ENCODE results near the gene SS18L1.

DNA sequence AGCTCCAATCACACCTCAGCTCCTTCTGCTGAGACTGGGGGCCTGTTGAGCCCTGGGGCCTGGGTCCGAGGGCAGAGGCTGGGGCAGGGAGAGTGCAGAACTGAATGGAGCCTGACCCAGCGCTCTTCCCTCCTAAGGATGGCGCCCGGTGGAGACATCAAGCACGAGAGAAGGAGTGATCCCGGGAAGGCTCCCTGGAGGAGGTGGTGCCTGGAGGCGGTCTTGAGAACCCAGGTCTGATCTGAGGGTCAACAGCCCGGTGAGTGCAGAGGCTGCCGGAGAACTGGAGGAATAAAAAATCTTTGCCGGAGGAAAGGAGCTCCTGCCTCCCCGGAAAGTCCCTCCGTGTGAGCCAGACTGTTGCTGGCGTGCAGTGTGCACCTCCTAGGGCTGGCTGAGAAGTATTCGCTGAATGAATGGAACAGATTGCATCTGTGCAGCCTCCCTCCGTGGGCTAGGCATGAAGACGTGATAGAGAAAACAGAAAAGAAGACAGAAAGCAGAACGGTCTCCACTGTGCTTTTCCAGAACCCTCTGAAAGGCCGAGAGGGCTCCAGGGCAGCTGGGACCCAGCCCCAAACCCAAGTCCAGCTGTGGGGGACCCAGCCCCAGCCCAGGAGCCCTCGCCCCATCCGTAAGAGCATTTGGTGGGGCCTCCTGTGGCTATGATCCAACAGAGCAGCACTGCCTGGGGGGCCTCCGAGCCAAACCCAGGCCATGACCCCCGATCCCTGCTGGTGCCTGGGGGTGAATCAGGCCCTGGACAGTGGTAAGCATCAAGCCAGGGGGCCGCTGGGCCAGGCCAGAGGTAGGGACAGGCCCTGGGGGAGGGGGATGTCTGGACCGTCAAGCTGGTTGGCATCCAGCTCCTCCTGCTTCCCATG lies 83.4 kb downstream of the SS18L1 start:
- TF ChIP-seq, protein P1, sequence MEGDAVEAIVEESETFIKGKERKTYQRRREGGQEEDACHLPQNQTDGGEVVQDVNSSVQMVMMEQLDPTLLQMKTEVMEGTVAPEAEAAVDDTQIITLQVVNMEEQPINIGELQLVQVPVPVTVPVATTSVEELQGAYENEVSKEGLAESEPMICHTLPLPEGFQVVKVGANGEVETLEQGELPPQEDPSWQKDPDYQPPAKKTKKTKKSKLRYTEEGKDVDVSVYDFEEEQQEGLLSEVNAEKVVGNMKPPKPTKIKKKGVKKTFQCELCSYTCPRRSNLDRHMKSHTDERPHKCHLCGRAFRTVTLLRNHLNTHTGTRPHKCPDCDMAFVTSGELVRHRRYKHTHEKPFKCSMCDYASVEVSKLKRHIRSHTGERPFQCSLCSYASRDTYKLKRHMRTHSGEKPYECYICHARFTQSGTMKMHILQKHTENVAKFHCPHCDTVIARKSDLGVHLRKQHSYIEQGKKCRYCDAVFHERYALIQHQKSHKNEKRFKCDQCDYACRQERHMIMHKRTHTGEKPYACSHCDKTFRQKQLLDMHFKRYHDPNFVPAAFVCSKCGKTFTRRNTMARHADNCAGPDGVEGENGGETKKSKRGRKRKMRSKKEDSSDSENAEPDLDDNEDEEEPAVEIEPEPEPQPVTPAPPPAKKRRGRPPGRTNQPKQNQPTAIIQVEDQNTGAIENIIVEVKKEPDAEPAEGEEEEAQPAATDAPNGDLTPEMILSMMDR (IDR thresholded peaks at IDR 0.05), result no peak
- TF ChIP-seq POLR2A (IDR thresholded peaks at IDR 0.05) (no peak), POLR2AphosphoS5 (IDR thresholded peaks at IDR 0.05) (no peak)
